Cardiac muscle cell (in vitro differentiated cells and primary cell): ENCODE results near the gene C10orf71. TPM values are rescaled to one million over a fixed set of nuclear protein-coding genes. Genes with fewer than 3 reads are reported as not detected.

Source experiments
- DNase-seq, 2 donors: peaks; one replicate each; pipeline versions ENCODE4 v3.0.0 to v3.0.0-alpha.2; 2010 to 2017; ENCODE audit warnings: low read depth in 1 of 2, low spot score in 1 of 2
- H3K27ac ChIP-seq: fragments of 200-600 bp; sonication (generic); 2 replicates; pipeline ENCODE4 v1.5.1; 2016
- H3K27me3 ChIP-seq: fragments of 200-600 bp; sonication (generic); 2 replicates; pipeline ENCODE4 v1.6.0; 2016; ENCODE audit warnings: control low read depth
- H3K36me3 ChIP-seq: fragments of 200-600 bp; sonication (generic); 2 replicates; pipeline ENCODE4 v1.5.1; 2016; ENCODE audit warnings: control low read depth
- H3K4me1 ChIP-seq: fragments of 200-600 bp; sonication (generic); 2 replicates; pipeline ENCODE4 v1.8.1; 2017; ENCODE audit warnings: low read depth, mild to moderate bottlenecking, mixed run types
- H3K4me3 ChIP-seq: fragments of 200-600 bp; sonication (generic); 2 replicates; pipeline ENCODE4 v1.5.1; 2016; ENCODE audit warnings: mild to moderate bottlenecking
- H3K9me3 ChIP-seq: fragments of 200-600 bp; sonication (generic); 2 replicates; pipeline ENCODE4 v1.5.1; 2017; ENCODE audit warnings: low read depth, mild to moderate bottlenecking, control low read depth
- CTCF ChIP-seq: IDR thresholded peaks from 2 replicates; pipeline ENCODE4 v1.5.1; 2012; ENCODE audit warnings: low read depth, mild to moderate bottlenecking, low read length
- polyA plus RNA-seq: library from polyadenylated mRNA; unstranded; fragments of >200 nt; fragmentation: Nextera tagmentation; extraction: Ambion mirVana; gene quantifications from 2 replicates; pipeline ENCODE4 v1.2.1, GENCODE V29; 2016
- total RNA-seq: library from RNA; depleted of rRNA; stranded (reverse); fragments of >200 nt; gene quantifications from 2 replicates; pipeline ENCODE4 v1.2.3, GENCODE V29; 2016

C10orf71 gene
- total and polyA plus RNA-seq, 2 experiments from 2014 or later: 4.0 to 10.2 TPM

- no peaks in the 10 kb centered on the region for H3K27me3 ChIP-seq
- no peaks in the 10 kb centered on the region for H3K4me1 ChIP-seq
- no peaks in the 10 kb centered on the region for H3K36me3 ChIP-seq
- no peak overlapping the region for H3K4me3 ChIP-seq
- TF ChIP-seq CTCF: no peak
- DNase-seq: no peak
- no peak overlapping the region for H3K27ac ChIP-seq
- no peaks in the 10 kb centered on the region for H3K9me3 ChIP-seq
These were observed 10.5 kb upstream of the C10orf71 start for GRCh38 chr10:49288341-49289065.

- no peak for DNase-seq
- Histone ChIP-seq H3K9me3 (no peaks in the 10 kb centered on the region), H3K4me1 (no peaks in the 10 kb centered on the region), H3K27ac (no peak overlapping the region), H3K4me3 (no peak overlapping the region), H3K27me3 (no peaks in the 10 kb centered on the region), H3K36me3 (no peaks in the 10 kb centered on the region)
- no peak for TF ChIP-seq CTCF
These were observed 9.5 kb upstream of the C10orf71 start for GRCh38 chr10:49289480-49289879.

GRCh38 chr10:49290131-49290530, 8.8 kb upstream of the C10orf71 start:
- no peaks in the 10 kb centered on the region for H3K36me3 ChIP-seq
- TF ChIP-seq CTCF: no peak
- no peaks in the 10 kb centered on the region for H3K27me3 ChIP-seq
- DNase-seq: no peak
- H3K4me1 ChIP-seq: no peaks in the 10 kb centered on the region
- H3K4me3 ChIP-seq: no peak overlapping the region
- H3K9me3 ChIP-seq: no peaks in the 10 kb centered on the region
- H3K27ac ChIP-seq: no peak overlapping the region

GRCh38 chr10:49290607-49291006, 8.4 kb upstream of the C10orf71 start:
- H3K36me3 ChIP-seq: no peaks in the 10 kb centered on the region
- H3K4me3 ChIP-seq: no peak overlapping the region
- no peak for TF ChIP-seq CTCF
- no peak for DNase-seq
- H3K27me3 ChIP-seq: no peaks in the 10 kb centered on the region
- no peak overlapping the region for H3K27ac ChIP-seq
- no peaks in the 10 kb centered on the region for H3K4me1 ChIP-seq
- no peaks in the 10 kb centered on the region for H3K9me3 ChIP-seq

- DNase-seq: no peak
- no peaks in the 10 kb centered on the region for H3K27me3 ChIP-seq
- H3K36me3 ChIP-seq: no peaks in the 10 kb centered on the region
- H3K4me3 ChIP-seq: no peak overlapping the region
- TF ChIP-seq CTCF: no peak
- H3K4me1 ChIP-seq: peaks cover 15% of the 10 kb centered on the region
- no peaks in the 10 kb centered on the region for H3K9me3 ChIP-seq
- no peak overlapping the region for H3K27ac ChIP-seq
These were observed 6.3 kb upstream of the C10orf71 start for GRCh38 chr10:49292565-49293207.
